GM21515 (cell line): ENCODE data around the gene LETM1.

Experiments
- ATAC-seq: cut with Tn5 transposase; IDR thresholded peaks from one replicate; pipeline ENCODE4 v1.9.1; 2021; ENCODE audit not compliant: unreplicated experiment

The LETM1 gene

GRCh38 chr4:1766106-1767060 is 89.6 kb downstream of the LETM1 start:
- no peak for ATAC-seq

- no peak for ATAC-seq
Measured at GRCh38 chr4:1765409-1766072, 90.4 kb downstream of the LETM1 start.

GRCh38 chr4:1764670-1765069 is 91.3 kb downstream of the LETM1 start:
- ATAC-seq: no peak

GRCh38 chr4:1763550-1764080 is 92.3 kb downstream of the LETM1 start:
- no peak for ATAC-seq

GRCh38 chr4:1763070-1763549 is 92.8 kb downstream of the LETM1 start:
- no peak for ATAC-seq

GRCh38 chr4:1762264-1763010 is 93.5 kb downstream of the LETM1 start:
- no peak for ATAC-seq
